ENCODE data around the gene ETNK2. TPM values are rescaled to one million over a fixed set of nuclear protein-coding genes. Genes with fewer than 3 reads are reported as not detected.

The ETNK2 gene
- total and polyA plus RNA-seq, 2 of the 13 experiments (the other 11 are each of a cell fraction or from before 2014, with no cell fraction given), result 15.5 to 42.8 TPM

DNA sequence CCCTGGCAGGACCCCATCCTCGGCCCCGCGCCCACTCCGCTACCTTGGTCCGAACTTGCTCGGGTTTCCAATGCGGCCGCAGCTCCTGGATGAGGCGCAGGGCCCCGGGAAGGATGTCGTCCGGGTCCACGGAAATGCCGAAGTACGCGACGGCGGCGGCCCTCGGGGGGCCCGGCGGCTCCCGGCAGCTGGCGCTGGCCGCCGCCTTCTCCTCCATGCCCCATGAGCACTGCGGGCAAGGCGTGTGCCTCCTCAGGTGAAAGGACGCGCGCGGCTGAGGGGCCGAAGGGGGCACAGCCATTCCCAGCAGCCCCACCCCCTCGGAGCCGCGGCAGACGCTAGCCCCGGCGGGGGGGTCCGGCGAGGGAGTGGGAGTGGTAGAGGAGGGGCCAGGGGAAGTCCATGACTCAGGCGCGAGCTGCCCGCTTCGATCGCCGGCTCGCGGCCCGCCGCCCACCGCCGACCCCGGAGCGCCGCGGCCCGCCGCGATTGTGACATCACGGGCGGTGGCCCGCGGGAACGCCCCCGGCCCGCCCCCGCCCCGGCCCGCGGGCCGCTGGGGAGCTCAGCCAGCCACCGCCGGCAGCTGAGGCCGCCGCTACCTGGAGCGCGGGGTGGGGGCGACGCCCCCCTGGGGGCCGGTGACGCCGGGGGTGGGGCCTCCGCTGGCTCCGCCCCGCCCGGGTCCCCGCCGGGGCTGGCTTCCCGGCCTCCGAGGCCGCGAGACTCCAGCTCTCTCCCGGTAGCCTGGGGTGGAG lies at the start of gene ETNK2 (continued):
- TF ChIP-seq ZNF3 (CRISPR knock-in tag; IDR thresholded peaks at IDR 0.05), result no peak
- TF ChIP-seq, protein P1, sequence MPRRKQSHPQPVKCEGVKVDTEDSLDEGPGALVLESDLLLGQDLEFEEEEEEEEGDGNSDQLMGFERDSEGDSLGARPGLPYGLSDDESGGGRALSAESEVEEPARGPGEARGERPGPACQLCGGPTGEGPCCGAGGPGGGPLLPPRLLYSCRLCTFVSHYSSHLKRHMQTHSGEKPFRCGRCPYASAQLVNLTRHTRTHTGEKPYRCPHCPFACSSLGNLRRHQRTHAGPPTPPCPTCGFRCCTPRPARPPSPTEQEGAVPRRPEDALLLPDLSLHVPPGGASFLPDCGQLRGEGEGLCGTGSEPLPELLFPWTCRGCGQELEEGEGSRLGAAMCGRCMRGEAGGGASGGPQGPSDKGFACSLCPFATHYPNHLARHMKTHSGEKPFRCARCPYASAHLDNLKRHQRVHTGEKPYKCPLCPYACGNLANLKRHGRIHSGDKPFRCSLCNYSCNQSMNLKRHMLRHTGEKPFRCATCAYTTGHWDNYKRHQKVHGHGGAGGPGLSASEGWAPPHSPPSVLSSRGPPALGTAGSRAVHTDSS (CRISPR knock-in tag; conservative IDR thresholded peaks at IDR 0.05), result no peak
- TF ChIP-seq SIN3A (IDR thresholded peaks at IDR 0.05; ENCODE audit: borderline replicate concordance, low read depth, low read length), result peak; percentile 39; the same call in 1 of the 2 replicates
- TF ChIP-seq SIX4 (CRISPR knock-in tag; IDR thresholded peaks at IDR 0.05), result no peak
- peak; percentile 66; the same call in 1 of the 2 replicates for TF ChIP-seq SAP130 (CRISPR knock-in tag; IDR thresholded peaks at IDR 0.05; ENCODE audit: low read depth)
- TF ChIP-seq KAT8 (CRISPR knock-in tag; IDR thresholded peaks at IDR 0.05), result no peak
- TF ChIP-seq RNF2 (conservative IDR thresholded peaks at IDR 0.05; ENCODE audit: low read depth), result 0 out of 2 replicates have a peak, but pooled peaks have one; percentile 38
- TF ChIP-seq MIER2 (CRISPR knock-in tag; IDR thresholded peaks at IDR 0.05), result no peak
- TF ChIP-seq ZNF484 (CRISPR knock-in tag; IDR thresholded peaks at IDR 0.05; ENCODE audit: borderline replicate concordance, low read depth), result no peak
- TF ChIP-seq ARNTL (CRISPR knock-in tag; IDR thresholded peaks at IDR 0.05), result 0 out of 2 replicates have a peak, but pooled peaks have one; percentile 27
- TF ChIP-seq, protein P2, sequence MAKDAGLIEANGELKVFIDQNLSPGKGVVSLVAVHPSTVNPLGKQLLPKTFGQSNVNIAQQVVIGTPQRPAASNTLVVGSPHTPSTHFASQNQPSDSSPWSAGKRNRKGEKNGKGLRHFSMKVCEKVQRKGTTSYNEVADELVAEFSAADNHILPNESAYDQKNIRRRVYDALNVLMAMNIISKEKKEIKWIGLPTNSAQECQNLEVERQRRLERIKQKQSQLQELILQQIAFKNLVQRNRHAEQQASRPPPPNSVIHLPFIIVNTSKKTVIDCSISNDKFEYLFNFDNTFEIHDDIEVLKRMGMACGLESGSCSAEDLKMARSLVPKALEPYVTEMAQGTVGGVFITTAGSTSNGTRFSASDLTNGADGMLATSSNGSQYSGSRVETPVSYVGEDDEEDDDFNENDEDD (CRISPR knock-in tag; IDR thresholded peaks at IDR 0.05; ENCODE audit: borderline replicate concordance), result peak; percentile 12; the same call in 1 of the 2 replicates
- TF ChIP-seq TCF12 (IDR thresholded peaks at IDR 0.05), result no peak
- no peak for TF ChIP-seq TCF12 (CRISPR knock-in tag; IDR thresholded peaks at IDR 0.05)
- TF ChIP-seq ZNF335 (CRISPR knock-in tag; IDR thresholded peaks at IDR 0.05), result no peak
- TF ChIP-seq SALL2 (CRISPR knock-in tag; IDR thresholded peaks at IDR 0.05), result no peak
- 0 out of 2 replicates have a peak, but pooled peaks have one; percentile 53 for TF ChIP-seq ZZZ3 (CRISPR knock-in tag; IDR thresholded peaks at IDR 0.05; ENCODE audit: borderline replicate concordance)
- TF ChIP-seq CHD2 (IDR thresholded peaks at IDR 0.05; ENCODE audit: low read depth, low read length), result peak; percentile 81
- no peak for TF ChIP-seq RBM22 (optimal IDR thresholded peaks at IDR 0.05; ENCODE audit: low read length)
- TF ChIP-seq TCF7L2 (IDR thresholded peaks at IDR 0.05; ENCODE audit: low read depth, low read length), result no peak
- TF ChIP-seq, protein P3, sequence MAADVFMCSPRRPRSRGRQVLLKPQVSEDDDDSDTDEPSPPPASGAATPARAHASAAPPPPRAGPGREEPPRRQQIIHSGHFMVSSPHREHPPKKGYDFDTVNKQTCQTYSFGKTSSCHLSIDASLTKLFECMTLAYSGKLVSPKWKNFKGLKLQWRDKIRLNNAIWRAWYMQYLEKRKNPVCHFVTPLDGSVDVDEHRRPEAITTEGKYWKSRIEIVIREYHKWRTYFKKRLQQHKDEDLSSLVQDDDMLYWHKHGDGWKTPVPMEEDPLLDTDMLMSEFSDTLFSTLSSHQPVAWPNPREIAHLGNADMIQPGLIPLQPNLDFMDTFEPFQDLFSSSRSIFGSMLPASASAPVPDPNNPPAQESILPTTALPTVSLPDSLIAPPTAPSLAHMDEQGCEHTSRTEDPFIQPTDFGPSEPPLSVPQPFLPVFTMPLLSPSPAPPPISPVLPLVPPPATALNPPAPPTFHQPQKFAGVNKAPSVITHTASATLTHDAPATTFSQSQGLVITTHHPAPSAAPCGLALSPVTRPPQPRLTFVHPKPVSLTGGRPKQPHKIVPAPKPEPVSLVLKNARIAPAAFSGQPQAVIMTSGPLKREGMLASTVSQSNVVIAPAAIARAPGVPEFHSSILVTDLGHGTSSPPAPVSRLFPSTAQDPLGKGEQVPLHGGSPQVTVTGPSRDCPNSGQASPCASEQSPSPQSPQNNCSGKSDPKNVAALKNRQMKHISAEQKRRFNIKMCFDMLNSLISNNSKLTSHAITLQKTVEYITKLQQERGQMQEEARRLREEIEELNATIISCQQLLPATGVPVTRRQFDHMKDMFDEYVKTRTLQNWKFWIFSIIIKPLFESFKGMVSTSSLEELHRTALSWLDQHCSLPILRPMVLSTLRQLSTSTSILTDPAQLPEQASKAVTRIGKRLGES (CRISPR knock-in tag; IDR thresholded peaks at IDR 0.05; ENCODE audit: borderline replicate concordance), result no peak
- TF ChIP-seq NFKB2 (CRISPR knock-in tag; IDR thresholded peaks at IDR 0.05; ENCODE audit: borderline replicate concordance), result 0 out of 2 replicates have a peak, but pooled peaks have one; percentile 25
- TF ChIP-seq BORCS8-MEF2B (CRISPR knock-in tag; IDR thresholded peaks at IDR 0.05), result 0 out of 2 replicates have a peak, but pooled peaks have one; percentile 50
- no peak for TF ChIP-seq TAF15 (IDR thresholded peaks at IDR 0.05; ENCODE audit: low read depth, low read length, poor library complexity, severe bottlenecking)
- TF ChIP-seq IKZF1 (IDR thresholded peaks at IDR 0.05), result no peak
- TF ChIP-seq PHF21A (CRISPR knock-in tag; IDR thresholded peaks at IDR 0.05), result 0 out of 2 replicates have a peak, but pooled peaks have one; percentile 25
- peak; percentile 58; the same call in 1 of the 2 replicates for TF ChIP-seq HOXA3 (CRISPR knock-in tag; IDR thresholded peaks at IDR 0.05)
- no peak for TF ChIP-seq ZNF124 (CRISPR knock-in tag; IDR thresholded peaks at IDR 0.05)
